Astrocyte of the cerebellum (primary cell): ENCODE results near the gene KLHDC8A.

Source experiments
- DNase-seq: peaks from one replicate; pipeline ENCODE4 v3.0.0-alpha.2; 2011; ENCODE audit warnings: low read depth
- H3K4me3 ChIP-seq: 2 replicates; pipeline ENCODE4 v1.5.1; 2011; ENCODE audit warnings: mild to moderate bottlenecking, low read depth, low read length, moderate library complexity
- in situ Hi-C: cut with HindIII; loops from 2 replicates; pipeline ENCODE4 v1.10.0; 2017; ENCODE audit warnings: low sequenced_read_pairs
- TF ChIP-seq, protein P1 (sequence below): IDR thresholded peaks from 2 replicates; pipeline ENCODE4 v1.5.1; 2012; ENCODE audit warnings: low read length, low read depth, moderate library complexity, mild to moderate bottlenecking; ENCODE audit errors: missing control alignments

Gene KLHDC8A

DNA sequence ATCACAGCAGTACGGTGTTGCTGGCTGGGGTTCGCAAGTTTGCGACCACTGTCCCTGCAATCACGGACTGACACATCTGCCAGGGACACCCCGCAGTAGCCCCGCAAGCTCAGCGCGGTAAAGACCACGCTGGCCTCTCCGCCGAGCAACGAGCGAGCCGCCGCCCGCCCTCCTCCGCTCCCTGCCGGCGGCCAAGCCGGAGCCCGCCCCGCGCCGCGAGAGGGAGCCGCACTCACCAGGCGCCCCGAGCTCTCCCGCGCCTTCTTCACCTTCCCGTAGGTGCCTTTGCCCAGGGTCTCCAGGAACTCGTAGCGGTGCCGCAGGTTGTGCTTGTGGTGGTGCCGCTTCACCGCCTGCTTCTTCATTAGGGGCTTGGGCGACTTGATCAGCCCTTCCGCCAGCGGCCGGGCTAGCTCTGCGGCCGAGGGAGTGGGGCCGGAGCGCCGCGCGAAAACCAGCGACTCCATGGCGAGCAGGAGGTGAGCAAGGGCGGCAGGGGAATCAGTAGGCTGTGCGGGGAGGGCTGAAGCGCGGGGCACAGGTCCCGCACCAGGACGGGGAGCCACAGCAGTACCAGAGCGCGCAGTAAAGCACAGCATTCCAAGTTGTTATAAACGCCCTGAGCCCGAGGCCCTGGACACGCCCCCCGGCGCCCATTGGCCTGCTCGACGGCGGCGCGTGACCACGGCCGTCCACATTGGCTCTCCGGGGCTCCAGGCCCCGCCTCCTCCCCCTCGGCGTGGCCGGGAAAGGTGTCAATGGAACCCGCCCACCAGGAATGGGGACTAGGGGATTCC, 35.4 kb downstream of the KLHDC8A start, which contains the start of gene NUAK2:
Gene NUAK2 (minus strand): TSS at position 584 of the 797 bp plus-strand sequence. CDS start 117 bp downstream, at position 467.
- in situ Hi-C loops: no loop called here
- DNase-seq: peak; percentile 71
- TF ChIP-seq, protein P1, sequence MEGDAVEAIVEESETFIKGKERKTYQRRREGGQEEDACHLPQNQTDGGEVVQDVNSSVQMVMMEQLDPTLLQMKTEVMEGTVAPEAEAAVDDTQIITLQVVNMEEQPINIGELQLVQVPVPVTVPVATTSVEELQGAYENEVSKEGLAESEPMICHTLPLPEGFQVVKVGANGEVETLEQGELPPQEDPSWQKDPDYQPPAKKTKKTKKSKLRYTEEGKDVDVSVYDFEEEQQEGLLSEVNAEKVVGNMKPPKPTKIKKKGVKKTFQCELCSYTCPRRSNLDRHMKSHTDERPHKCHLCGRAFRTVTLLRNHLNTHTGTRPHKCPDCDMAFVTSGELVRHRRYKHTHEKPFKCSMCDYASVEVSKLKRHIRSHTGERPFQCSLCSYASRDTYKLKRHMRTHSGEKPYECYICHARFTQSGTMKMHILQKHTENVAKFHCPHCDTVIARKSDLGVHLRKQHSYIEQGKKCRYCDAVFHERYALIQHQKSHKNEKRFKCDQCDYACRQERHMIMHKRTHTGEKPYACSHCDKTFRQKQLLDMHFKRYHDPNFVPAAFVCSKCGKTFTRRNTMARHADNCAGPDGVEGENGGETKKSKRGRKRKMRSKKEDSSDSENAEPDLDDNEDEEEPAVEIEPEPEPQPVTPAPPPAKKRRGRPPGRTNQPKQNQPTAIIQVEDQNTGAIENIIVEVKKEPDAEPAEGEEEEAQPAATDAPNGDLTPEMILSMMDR: peak; percentile 41
- H3K4me3 ChIP-seq: peak within 1 kb of the TSS; percentile 90

DNA sequence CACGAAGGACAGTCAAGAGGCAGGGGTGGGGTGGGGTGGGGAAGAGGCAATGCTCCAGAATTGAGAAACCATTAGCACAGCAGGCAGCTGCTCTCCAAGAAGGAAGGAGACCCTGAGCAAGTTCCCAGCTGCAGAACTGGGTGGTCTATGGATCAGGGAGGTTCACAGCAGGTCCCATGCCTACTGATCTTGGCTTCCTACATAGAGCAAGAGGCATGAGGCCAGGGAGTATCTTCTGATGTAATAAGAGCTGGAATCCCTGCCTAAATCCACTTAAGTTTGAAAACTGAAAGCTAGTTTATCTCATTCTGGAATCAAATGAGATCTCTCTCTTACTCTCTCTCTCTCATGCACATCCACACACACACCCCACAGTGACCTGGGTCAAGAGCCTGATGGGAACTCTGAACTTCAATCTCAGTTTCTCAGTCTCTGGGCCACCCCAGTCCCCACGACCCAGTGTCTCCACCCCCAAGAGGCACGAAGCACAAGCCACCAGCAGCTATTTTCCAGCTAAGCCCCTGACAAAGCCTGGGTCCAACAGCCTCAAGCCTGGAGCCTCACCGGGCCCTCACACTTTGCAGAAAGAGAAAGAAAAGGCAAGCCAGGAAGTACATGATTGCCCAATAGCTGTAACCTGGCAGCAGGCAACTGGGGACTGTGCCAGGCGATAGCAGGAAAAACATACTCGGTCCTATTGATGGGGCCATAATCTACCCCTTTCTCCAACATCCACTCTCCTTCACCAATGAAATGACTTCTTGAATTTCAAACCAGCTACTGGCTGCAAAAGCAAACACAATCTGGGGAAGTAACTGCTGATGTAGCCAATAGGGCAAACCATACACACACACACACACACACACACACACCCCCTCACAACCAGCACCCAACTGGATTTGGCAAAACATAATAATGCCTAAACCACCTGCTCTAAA, 37.4 kb downstream of the KLHDC8A start:
- H3K4me3 ChIP-seq: peak overlapping the region; percentile 90
- peak; percentile 56 for DNase-seq
- TF ChIP-seq, protein P1: no peak
- in situ Hi-C loops: no loop called here

DNA sequence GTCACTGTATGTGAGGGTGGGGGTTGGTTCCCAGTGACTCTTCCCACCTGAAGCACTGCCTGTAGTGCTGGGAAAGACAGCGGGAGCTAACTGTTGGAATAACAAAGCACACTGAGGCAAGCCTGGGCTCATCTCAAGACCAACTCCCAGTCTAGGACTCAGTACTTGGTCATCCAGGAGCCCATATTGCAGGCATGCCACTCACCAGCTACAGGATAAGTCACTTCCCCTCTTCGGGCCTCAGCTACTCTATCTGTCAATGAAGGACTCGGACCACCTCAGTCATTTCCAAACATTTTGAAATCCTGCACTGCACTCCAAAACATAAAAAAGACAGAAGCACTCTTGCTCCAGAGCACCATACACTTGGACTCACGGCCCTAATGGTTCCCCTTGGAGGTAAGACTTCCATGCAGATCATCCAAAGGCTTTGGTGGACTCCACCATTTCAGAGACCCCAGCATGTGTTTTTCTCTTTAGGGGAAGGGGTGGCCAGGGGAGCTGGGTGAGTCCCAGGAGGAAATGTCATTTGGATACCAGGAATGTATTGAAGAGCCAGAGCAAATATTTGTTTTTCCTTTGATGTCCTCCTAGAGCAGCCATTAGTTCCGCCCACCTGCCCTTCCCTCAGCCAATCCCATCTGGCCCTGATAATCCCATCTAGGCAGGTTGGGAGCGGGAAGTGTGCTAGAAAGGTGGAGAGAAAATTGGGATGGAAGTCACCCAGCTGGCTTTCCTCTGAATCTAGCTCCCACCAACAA, 38.3 kb downstream of the KLHDC8A start:
- TF ChIP-seq, protein P1: no peak
- DNase-seq: no peak
- in situ Hi-C loops: no loop called here
- no peak overlapping the region for H3K4me3 ChIP-seq

DNA sequence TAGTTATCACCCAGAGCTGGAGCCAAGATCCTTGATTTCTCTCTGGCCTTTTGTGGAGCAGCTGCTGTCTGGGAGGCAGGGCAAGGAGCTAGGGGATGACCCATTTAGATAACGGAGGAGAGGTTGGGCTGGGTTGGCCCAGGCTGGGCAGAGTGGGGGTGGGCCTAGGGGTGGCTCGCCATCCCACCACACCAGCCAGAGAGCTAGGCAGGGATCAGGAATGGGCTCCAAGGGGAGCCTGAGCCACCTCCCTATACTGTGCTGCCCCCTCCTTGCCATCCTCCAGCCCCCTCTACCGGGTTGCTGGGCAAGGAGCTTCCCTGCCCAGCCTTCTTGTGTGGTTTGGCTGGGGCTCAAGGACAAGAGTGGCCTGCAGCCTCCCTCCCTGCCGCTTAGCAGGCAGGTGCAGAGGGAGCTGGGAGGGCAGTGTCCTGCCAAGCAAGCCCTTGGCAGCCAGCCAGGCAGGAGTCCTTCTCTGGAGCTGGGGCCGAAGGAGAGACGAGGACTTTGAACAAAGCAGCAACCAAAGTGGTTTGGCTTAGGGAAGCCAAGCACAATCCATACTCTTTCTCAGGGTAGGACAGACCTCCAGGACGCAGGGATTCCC, 39.3 kb downstream of the KLHDC8A start:
- no peak overlapping the region for H3K4me3 ChIP-seq
- TF ChIP-seq, protein P1: peak; percentile 12
- in situ Hi-C loops: no loop called here
- DNase-seq: no peak

DNA sequence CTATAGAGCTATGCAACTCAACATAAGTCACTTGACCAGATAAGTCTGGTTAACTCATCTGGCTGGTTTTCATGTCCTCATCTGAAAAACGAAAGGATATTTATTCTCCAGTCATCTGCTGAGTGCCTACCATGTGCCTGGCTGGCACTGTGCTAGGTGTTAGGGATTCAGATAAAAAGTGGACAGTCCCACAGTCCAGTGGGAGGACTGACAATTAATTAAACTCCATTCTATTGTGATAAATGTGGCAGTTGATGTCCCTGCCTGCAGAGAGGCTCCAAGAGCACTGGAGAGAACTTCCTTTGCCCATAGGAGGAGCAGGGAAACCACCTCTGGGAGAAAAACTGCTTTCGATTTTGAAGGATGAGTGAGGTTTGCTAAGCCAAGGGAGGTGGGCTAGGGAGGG, 40.6 kb downstream of the KLHDC8A start:
- in situ Hi-C loops: no loop called here
- H3K4me3 ChIP-seq: no peak overlapping the region
- TF ChIP-seq, protein P1: peak; percentile 7
- no peak for DNase-seq
